ENCODE measurements around the gene WWTR1. TPM values are rescaled to one million over a fixed set of nuclear protein-coding genes. Genes with fewer than 3 reads are reported as not detected.

WWTR1 gene
- polyA plus RNA-seq, 1 donor (not counting 4 experiments of a cell fraction or from before 2014, with no cell fraction given) = 77.3 TPM

DNA sequence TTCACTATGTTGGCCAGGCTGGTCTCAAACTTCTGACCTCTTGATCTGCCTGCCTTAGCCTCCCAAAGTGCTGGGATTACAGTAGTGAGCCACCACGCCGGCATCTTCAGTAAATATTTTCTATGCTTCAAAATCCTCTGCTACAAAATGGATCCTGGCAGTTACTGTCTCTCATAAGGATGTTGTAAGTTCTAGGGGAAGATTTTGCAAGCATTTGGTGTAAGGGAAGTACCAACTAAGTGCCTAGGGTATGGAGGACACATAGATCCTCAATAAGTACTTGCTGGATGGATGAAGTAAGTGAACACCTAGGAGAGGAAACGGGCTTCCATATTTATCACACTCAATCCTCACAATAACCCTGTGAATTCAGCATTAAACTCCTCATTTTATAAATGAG lies 176.8 kb downstream of the WWTR1 start:
- Histone ChIP-seq H4K20me1 (ENCODE audit: control insufficient read depth, extremely low read depth, insufficient read depth, low read length) (no peaks in the 10 kb centered on the region), H3K4me2 (ENCODE audit: control insufficient read depth, extremely low read depth, insufficient read depth, low read depth, low read length) (no peak overlapping the region), H3K79me2 (ENCODE audit: control insufficient read depth, insufficient read depth, low read length) (no peaks in the 10 kb centered on the region), H3K27me3 (ENCODE audit: control insufficient read depth, extremely low read depth, insufficient read depth, low read length) (no peaks in the 10 kb centered on the region), H3K27ac (ENCODE audit: control insufficient read depth, insufficient read depth, low read length) (no peak overlapping the region), H3K4me3 (ENCODE audit: control insufficient read depth in 2 of 3, extremely low read depth in 1 of 3, insufficient read depth in 2 of 3, low read depth in 1 of 3, low read length in 3 of 3) (no peak overlapping the region), H2AFZ (ENCODE audit: control insufficient read depth, low read length) (no peak overlapping the region), H3K4me1 (ENCODE audit: control insufficient read depth, extremely low read depth, insufficient read depth, low read length) (peaks cover 3% of the 10 kb centered on the region), H3K9ac (ENCODE audit: control insufficient read depth, extremely low read depth, insufficient read depth, low read length) (no peak overlapping the region), H3K9me1 (ENCODE audit: control insufficient read depth, extremely low read depth, insufficient read depth, low read length) (no peaks in the 10 kb centered on the region), H3K9me3 (ENCODE audit: control insufficient read depth, low read depth, low read length) (no peaks in the 10 kb centered on the region), H3K36me3 (ENCODE audit: control insufficient read depth in 2 of 2, extremely low read depth in 1 of 2, insufficient read depth in 2 of 2, low read length in 2 of 2) (no peaks in the 10 kb centered on the region)
- TF ChIP-seq, protein P1, sequence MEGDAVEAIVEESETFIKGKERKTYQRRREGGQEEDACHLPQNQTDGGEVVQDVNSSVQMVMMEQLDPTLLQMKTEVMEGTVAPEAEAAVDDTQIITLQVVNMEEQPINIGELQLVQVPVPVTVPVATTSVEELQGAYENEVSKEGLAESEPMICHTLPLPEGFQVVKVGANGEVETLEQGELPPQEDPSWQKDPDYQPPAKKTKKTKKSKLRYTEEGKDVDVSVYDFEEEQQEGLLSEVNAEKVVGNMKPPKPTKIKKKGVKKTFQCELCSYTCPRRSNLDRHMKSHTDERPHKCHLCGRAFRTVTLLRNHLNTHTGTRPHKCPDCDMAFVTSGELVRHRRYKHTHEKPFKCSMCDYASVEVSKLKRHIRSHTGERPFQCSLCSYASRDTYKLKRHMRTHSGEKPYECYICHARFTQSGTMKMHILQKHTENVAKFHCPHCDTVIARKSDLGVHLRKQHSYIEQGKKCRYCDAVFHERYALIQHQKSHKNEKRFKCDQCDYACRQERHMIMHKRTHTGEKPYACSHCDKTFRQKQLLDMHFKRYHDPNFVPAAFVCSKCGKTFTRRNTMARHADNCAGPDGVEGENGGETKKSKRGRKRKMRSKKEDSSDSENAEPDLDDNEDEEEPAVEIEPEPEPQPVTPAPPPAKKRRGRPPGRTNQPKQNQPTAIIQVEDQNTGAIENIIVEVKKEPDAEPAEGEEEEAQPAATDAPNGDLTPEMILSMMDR (optimal IDR thresholded peaks at IDR 0.05 in 1 of 3, IDR thresholded peaks at IDR 0.05 in 1 of 3, conservative IDR thresholded peaks at IDR 0.05 in 1 of 3; ENCODE audit: extremely low read depth in 1 of 3, insufficient read depth in 2 of 3, low read length in 3 of 3) = no peak
- TF ChIP-seq EZH2 (IDR thresholded peaks at IDR 0.05; ENCODE audit: low read length) = no peak
- dilution Hi-C loops (cut with MboI; ENCODE audit: extremely low pct_ligation_motif_present, low sequenced_read_pairs) = no loop called here
- FAIRE-seq (no peak), DNase-seq (ENCODE audit: low read depth, low spot score) (no peak)

- Histone ChIP-seq H3K4me1 (ENCODE audit: control insufficient read depth, extremely low read depth, insufficient read depth, low read length) (peaks cover 3% of the 10 kb centered on the region), H3K79me2 (ENCODE audit: control insufficient read depth, insufficient read depth, low read length) (no peaks in the 10 kb centered on the region), H3K4me2 (ENCODE audit: control insufficient read depth, extremely low read depth, insufficient read depth, low read depth, low read length) (no peak overlapping the region), H2AFZ (ENCODE audit: control insufficient read depth, low read length) (no peak overlapping the region), H3K4me3 (ENCODE audit: control insufficient read depth in 2 of 3, extremely low read depth in 1 of 3, insufficient read depth in 2 of 3, low read depth in 1 of 3, low read length in 3 of 3) (no peak overlapping the region), H3K9me1 (ENCODE audit: control insufficient read depth, extremely low read depth, insufficient read depth, low read length) (no peaks in the 10 kb centered on the region), H4K20me1 (ENCODE audit: control insufficient read depth, extremely low read depth, insufficient read depth, low read length) (no peaks in the 10 kb centered on the region), H3K27ac (ENCODE audit: control insufficient read depth, insufficient read depth, low read length) (no peak overlapping the region), H3K27me3 (ENCODE audit: control insufficient read depth, extremely low read depth, insufficient read depth, low read length) (no peaks in the 10 kb centered on the region), H3K9ac (ENCODE audit: control insufficient read depth, extremely low read depth, insufficient read depth, low read length) (no peak overlapping the region), H3K9me3 (ENCODE audit: control insufficient read depth, low read depth, low read length) (no peaks in the 10 kb centered on the region), H3K36me3 (ENCODE audit: control insufficient read depth in 2 of 2, extremely low read depth in 1 of 2, insufficient read depth in 2 of 2, low read length in 2 of 2) (no peaks in the 10 kb centered on the region)
- DNase-seq (ENCODE audit: low read depth, low spot score) = peak; percentile 60
- TF ChIP-seq EZH2 (IDR thresholded peaks at IDR 0.05; ENCODE audit: low read length) = no peak
- TF ChIP-seq, protein P1 (optimal IDR thresholded peaks at IDR 0.05 in 1 of 3, IDR thresholded peaks at IDR 0.05 in 1 of 3, conservative IDR thresholded peaks at IDR 0.05 in 1 of 3; ENCODE audit: extremely low read depth in 1 of 3, insufficient read depth in 2 of 3, low read length in 3 of 3) = peak; percentile 86 to 96 (median 95)
- dilution Hi-C loops (cut with MboI; ENCODE audit: extremely low pct_ligation_motif_present, low sequenced_read_pairs) = no loop called here
- peak; percentile 29 for FAIRE-seq
These were observed 177.4 kb downstream of the WWTR1 start for GRCh38 chr3:149480326-149481017.
